Tibial nerve (tissue), 4 donors: ENCODE data around the gene ZBTB43.

ENCODE experiments used
- CTCF ChIP-seq, 5 experiments: fragments of 200-600 bp in 3 of 5; fragments of 450-650 bp in 2 of 5; sonication (generic) in 3 of 5; IDR thresholded peaks; one replicate each; pipeline ENCODE4 v1.5.1; 2016 to 2019; ENCODE audit warnings: antibody characterized with exemption in 5 of 5, mild to moderate bottlenecking in 3 of 5, moderate library complexity in 2 of 5
- EP300 ChIP-seq, 2 donors: sonication (generic); formaldehyde crosslinking; IDR thresholded peaks; one replicate each; pipeline ENCODE4 v1.6.1; 2017; ENCODE audit warnings: antibody characterized with exemption in 2 of 2, mild to moderate bottlenecking in 1 of 2
- POLR2A ChIP-seq, 2 donors: fragments of 450-650 bp; IDR thresholded peaks; one replicate each; pipeline ENCODE4 v1.6.1; 2017; ENCODE audit warnings: antibody characterized with exemption in 2 of 2, mild to moderate bottlenecking in 2 of 2, moderate library complexity in 2 of 2

DNA sequence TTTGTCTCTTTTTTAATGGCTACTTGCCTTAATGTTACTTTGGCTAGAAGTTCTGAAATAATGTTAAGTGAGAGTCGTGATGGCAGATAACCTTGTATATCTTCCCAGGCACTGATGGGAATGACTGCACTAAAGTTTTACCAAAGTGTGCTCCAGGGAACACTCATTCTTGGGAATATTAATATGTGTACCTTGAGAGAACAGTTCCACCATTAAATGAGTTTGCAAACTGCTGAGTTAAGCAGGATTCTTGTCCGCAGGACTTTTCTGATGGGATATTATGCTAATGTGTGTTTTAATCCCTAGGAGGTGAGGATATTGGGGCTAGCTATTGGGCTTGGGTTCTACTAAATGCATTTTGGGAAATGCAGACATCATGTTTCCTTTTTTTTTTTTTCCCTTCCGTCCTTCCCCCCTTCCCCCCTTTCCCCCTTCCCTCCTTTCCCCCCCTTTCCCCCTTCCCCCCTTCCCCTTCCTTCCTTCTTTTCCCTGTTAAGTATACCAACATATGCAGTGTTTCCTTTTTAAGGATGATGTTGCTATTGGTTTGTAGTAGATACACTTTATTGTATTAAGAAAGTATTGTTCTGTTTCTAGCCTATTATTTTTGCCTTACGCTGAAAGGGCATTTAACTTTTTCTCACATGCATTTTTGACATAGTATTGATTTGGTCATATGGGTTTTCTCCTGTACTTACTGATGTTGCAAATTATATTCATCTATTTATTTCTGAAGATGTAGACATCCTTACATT is 71.1 kb downstream of the ZBTB43 start:
- TF ChIP-seq POLR2A (IDR thresholded peaks at IDR 0.05): no peak
- no peak for TF ChIP-seq EP300 (IDR thresholded peaks at IDR 0.05)
- no peak for TF ChIP-seq CTCF (IDR thresholded peaks at IDR 0.05)
